ENCODE measurements around the gene NBPF11. TPM values are rescaled to one million over a fixed set of nuclear protein-coding genes. Genes with fewer than 3 reads are reported as not detected.
"Not testable (repeated sequence)": the region's sequence is repeated elsewhere in the genome, so short reads cannot be mapped to it uniquely, and the experiment has no call there.

Gene NBPF11, protein sequence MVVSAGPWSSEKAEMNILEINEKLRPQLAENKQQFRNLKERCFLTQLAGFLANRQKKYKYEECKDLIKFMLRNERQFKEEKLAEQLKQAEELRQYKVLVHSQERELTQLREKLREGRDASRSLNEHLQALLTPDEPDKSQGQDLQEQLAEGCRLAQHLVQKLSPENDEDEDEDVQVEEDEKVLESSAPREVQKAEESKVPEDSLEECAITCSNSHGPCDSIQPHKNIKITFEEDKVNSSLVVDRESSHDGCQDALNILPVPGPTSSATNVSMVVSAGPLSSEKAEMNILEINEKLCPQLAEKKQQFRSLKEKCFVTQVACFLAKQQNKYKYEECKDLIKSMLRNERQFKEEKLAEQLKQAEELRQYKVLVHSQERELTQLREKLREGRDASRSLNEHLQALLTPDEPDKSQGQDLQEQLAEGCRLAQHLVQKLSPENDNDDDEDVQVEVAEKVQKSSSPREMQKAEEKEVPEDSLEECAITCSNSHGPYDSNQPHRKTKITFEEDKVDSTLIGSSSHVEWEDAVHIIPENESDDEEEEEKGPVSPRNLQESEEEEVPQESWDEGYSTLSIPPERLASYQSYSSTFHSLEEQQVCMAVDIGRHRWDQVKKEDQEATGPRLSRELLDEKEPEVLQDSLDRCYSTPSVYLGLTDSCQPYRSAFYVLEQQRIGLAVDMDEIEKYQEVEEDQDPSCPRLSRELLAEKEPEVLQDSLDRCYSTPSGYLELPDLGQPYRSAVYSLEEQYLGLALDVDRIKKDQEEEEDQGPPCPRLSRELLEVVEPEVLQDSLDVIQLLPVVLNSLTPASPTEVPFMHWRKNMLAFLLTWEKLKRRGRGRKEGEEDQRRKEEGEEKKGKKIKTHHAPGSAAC
- 3.4 TPM for total RNA-seq
- long read RNA-seq, partial matches to known transcripts = 0 of 2 reads
- long read RNA-seq, other reads (novel, unspliced or antisense) = 2 of 2 reads

DNA sequence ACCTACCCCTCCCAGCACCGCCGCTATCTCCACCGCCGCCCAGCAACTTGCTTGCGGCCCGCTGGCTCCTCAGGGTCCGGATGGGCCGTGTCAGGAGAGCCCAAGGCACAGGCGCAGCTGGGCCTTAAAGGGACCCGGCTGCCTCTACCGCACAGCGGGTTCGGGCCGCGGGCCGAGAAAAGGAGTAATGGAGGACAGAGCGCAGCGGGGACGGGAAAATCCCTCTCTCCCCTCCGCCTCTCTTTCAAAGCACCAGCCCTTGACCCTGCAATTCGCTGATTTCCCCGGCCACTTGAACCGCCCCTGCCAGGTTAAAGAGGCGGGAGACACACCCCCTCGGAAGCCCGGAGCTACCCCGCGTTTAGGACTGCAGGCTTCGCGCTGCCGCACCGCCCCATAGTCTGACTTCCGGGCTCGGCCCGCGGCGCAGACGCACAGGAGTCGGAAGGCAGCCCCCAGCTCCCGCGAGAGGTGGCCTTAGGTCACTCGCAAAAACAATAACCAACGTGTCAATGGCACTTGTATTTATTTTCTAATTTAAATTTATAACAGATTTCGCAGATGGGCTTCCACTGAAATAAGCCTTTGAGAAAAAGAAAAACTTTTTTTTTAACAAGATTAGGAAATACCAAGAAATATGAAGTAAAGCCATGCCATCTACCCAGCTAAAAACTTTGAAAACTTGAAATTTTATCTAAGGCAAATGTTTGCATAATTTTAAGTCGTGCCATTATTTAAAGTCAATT lies at the start of gene NBPF11:
TSS of gene NBPF11 (minus strand) at position 371 of the 746 bp plus-strand sequence. CDS start 25,278 bp downstream, outside the sequence.
- DNase-seq (ENCODE audit: missing footprints) = peak; percentile 93
- peak; percentile 99 for ATAC-seq
- intact Hi-C loops (cut with DNase I) = not testable (repeated sequence)

DNA sequence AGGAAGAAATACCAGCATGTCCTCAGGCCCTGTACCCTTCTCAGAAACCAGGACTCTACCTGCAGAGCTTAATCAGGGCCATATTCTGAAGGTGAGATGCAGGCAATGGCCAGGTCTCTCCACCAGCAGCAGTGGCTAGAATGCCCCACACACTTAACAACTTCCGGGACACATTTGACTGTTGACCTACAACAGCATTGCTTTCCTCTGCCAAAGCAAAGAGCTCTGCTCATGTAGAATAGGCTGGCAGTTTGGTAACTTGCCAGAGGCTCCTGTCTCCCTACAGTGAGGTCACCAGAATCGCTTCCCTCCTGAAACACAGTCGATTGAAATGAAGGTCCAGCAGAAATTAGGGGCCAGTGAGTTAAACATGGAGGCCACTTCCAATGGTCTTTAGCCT lies 45.3 kb upstream of the NBPF11 start:
- intact Hi-C loops (cut with DNase I); DNase-seq (ENCODE audit: missing footprints): not testable (repeated sequence)
- peak; percentile 76 for ATAC-seq

DNA sequence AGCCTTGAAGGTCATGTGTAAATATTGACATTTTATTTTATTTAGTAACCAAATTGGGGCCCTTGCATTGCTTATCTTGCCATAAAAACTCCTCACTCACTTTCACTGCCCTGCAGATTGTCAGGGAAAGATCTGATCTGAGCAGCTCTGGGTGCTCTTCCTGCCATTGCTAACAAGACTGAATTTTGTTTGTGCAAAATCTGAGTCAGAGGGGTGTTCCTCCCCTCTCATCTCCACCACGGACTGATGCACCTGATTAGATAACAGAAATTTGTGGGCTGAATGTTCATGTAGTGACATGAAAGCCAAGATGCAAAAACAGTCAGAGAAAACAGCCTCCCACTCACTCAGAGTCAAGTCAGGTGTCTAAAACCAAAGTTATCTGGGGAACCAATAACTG lies 44.9 kb upstream of the NBPF11 start:
- intact Hi-C loops (cut with DNase I); ATAC-seq; DNase-seq (ENCODE audit: missing footprints): not testable (repeated sequence)

DNA sequence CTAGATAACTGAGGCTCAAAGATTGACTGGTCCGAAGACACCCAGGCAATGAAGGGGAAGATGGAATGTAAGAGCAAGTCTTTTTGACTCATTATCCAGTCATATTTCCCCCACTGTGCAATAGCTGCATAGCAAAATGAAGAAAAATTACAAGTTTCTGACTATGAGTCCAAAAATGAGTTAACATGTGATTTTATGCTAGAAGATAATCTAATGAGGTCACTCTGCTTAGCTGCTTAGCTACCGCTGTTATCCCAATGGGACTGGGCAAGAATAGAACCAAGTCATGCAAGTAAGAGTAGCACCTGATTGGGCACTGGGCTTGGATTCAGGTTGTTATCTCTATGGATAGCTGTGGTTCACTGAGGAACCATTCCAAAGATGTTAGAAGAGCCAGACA lies 43.0 kb upstream of the NBPF11 start:
- DNase-seq (ENCODE audit: missing footprints); intact Hi-C loops (cut with DNase I); ATAC-seq: not testable (repeated sequence)

DNA sequence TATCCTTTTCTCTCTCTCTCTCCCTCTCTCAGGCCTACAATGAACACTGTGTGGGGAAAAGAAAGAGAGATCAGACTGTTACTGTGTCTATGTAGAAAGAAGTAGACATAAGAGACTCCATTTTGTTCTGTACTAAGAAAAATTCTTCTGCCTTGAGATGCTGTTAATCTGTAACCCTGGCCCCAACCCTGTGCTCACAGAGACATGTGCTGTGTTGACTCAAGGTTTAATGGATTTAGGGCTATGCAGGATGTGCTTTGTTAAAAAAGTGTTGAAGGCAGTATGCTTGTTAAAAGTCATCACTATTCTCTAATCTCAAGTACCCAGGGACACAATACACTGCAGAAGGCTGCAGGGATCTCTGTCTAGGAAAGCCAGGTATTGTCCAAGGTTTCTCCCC lies 36.7 kb upstream of the NBPF11 start:
- ATAC-seq; intact Hi-C loops (cut with DNase I); DNase-seq (ENCODE audit: missing footprints): not testable (repeated sequence)

DNA sequence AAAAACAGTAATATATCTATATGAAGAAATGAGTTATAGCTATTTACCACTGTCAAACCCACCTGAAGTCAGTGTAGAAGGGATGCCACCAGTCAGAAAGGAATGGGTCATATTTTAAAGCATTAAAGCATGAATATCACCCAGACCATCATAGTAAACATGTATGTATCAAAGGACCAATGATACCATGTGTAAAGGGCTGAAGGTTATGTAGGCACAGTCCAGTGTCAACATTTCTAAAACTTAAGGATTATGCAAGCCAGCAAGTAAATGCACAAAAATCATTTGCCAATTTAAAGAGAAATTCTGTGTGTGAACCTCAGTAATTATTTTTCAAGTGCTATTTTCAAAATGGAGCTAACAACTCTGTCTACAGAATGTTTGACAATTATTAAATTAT lies 26.6 kb upstream of the NBPF11 start:
- ATAC-seq; intact Hi-C loops (cut with DNase I): not testable (repeated sequence)

DNA sequence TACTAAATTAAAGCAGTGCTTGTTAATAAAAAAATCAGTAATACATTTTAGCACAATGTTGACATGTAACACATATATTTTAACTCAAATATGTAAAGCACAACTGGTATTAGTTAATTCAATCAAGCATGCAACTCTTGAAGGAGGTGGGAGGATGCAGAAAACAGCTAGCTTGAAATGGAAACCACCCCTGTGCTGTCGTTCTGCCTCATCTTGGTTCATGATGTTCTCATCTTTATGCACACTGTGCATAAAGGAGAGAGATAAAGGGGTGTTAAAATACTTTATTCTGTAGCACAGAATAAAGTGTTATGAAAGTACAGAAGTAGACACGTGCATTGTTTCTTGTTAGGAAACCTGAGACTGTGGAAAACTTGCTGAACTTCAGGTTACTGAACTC lies 23.3 kb upstream of the NBPF11 start:
- intact Hi-C loops (cut with DNase I); DNase-seq (ENCODE audit: missing footprints); ATAC-seq: not testable (repeated sequence)

More for the DNA sequence above, 26.6 kb upstream of the NBPF11 start:
- DNase-seq (ENCODE audit: missing footprints) = not testable (repeated sequence)

DNA sequence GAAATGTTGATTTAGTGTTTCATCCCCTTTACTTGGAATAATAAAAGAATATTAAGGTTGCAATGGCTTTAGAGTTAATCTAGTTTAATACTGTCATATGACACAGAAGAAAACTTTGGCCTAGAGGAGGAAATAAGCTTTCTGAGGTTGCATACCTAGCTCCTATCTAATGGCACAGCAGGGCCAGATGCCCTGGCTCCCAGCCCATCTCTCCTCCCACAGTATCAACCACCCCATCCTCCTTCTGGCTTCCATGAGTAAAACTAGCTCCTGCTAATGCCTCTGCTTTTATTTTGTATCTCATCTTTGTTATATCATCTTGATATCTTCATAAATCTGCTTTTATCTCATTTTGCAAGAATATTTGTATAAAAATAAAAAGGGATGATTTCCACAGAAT lies 19.9 kb upstream of the NBPF11 start:
- DNase-seq (ENCODE audit: missing footprints); intact Hi-C loops (cut with DNase I); ATAC-seq: not testable (repeated sequence)

DNA sequence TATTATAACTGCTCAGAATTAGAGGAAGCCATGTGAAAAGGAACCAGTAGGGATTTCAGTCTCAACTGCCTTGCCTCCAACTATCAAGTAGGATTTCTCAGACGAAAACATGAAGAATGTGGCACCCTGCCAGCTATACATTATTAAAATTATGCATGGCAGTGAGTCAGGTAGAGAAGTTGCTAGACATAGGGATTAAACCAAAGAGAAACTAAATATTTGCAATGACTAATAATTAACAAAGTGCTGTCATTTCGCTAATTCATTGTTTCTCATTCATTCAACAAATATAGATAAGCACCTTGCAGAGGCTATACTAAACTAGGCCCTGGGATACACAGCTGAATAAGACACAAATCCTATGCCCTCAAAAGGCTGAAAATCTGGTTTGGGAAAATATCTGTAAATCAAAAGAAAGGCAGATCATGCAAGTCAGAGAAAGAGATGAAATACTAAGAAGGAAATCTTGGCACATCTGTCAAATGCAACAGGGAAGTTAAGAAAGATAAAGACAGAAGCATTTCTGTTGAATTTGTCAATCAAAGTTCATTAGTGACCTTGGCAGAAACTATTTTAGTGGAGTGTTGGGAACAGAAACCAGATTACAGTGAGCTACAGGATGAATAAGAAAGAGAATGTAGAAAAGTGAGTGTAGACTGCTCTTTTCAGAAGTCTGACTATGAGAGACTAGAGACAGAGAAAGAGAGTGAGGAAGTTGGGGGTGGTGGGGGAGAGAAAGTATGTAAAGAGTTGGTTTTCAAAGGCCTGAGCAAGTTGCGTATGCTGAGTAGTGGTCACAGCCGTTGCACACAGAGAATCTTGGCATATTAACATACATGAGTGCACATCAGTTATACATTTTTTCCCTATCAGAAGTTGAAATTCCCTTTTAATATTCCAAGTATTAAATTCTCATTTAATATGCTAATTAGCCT lies 14.7 kb upstream of the NBPF11 start:
- no peak for ATAC-seq

DNA sequence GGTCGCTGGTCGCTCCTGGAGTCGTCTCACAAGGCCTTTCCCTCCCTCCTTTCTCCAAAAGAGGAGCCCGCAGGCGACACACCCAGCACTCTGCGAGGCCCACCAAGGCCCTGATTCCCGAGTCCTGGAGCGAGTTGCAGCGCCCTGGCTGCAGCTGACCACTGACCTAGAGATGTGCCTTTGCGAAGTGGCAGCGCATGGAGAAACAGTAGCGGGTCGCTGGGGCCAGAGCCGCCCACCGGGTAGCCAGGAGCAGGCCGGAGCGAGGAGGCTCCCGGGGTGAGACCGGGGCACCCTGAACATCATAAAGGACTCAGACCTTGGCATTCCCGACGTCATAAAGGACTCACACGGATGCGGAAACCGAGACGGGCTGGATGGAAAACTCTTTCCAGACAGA lies 10.3 kb upstream of the NBPF11 start:
- intact Hi-C loops (cut with DNase I) = no loop called here
- ATAC-seq (no peak), DNase-seq (ENCODE audit: missing footprints) (no peak)

More for the DNA sequence above, 14.7 kb upstream of the NBPF11 start:
- intact Hi-C loops (cut with DNase I) = no loop called here
- DNase-seq (ENCODE audit: missing footprints) = no peak

DNA sequence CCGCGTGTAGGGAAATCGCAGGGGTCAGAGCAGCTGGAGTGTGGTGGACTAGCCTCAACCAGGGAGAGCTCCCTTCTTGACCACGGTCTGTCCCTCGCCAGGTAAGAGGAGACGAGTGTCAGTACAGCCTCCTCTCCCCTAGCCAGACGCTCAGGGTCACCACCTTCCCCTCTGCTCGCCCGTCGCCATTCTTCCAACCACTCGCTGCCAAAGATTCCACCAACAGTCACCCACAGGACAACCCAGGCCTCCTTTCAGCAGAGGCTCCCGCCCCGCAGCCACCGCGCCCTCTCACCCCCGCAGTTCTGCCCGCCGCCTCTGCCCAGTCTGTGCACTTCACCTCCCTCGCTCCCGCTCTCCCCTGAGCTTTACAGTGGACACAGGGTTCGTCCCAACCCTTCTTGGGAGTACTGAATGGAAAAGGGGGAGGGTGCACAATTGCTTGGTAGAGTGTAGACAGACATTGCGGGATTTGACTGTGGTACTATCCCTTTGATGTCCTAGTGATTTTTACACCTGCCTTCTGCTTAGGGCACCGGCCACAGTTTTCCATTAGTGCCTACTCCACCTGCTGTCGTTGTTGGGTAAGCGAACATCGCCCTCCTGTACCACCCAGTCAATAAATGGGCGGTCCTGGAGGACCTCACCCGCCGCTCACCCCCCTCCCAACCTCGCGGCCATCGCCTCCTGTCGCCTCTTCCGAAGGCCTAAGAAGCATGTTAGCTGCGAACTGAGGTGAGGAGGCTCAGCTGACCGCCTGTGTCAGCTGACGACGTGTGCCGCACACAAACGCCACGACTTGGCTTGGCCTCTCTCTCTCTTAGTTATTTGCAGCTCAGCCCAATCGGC lies 9.2 kb upstream of the NBPF11 start:
- intact Hi-C loops (cut with DNase I) = no loop called here
- no peak for ATAC-seq
- DNase-seq (ENCODE audit: missing footprints) = no peak

DNA sequence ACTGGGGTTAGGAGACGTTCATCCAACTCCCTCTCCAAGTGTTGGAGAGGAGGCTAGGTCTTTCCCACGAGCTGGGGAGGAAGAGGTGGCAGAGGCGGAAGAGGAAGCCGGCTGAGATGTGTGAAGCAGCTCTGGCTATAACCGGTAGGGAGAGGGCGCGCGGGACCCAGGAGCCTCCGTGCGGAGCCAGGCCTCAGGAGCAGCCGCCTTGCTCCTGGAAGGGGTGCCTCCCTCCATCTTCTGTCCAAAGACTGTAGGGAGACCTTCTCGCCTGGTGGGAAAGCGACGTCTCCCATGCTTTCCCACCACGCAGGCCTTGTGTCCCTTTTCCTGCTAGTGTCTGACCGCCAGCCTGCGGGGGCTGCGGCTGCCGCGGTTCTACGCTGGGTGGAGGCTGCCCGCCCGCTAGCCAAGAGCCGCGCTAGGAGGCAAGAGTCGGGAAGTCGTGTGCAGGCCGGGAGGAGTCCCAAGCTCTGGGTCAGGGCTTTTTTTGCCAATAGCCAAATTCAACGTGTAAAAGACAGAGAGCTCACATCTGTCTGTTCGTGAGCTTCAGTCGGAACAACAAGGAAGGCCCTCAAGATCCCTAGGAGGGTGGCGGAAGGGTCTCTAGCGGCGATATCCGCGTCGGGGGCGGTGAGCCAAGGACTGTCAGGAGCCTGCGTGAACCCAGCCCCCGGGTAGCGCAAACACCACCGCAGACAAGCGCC lies 8.4 kb upstream of the NBPF11 start:
- intact Hi-C loops (cut with DNase I) = no loop called here
- DNase-seq (ENCODE audit: missing footprints) (no peak), ATAC-seq (no peak)

DNA sequence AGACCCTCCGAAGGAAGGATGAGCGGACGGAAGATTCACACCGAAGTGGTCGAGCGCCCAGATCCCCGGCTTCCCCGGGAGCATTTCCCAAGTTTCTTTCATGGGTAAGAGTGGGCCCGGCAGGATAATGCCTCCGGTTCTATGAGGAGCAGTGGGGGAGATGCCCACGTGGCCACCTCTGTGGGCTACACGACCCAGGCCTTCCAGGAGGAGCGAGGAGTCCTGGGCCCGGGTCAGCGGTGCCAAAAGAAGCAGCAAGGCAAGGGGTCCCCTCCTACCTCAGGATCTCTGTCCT lies 7.9 kb upstream of the NBPF11 start:
- no peak for DNase-seq (ENCODE audit: missing footprints)
- no peak for ATAC-seq
- intact Hi-C loops (cut with DNase I) = no loop called here

DNA sequence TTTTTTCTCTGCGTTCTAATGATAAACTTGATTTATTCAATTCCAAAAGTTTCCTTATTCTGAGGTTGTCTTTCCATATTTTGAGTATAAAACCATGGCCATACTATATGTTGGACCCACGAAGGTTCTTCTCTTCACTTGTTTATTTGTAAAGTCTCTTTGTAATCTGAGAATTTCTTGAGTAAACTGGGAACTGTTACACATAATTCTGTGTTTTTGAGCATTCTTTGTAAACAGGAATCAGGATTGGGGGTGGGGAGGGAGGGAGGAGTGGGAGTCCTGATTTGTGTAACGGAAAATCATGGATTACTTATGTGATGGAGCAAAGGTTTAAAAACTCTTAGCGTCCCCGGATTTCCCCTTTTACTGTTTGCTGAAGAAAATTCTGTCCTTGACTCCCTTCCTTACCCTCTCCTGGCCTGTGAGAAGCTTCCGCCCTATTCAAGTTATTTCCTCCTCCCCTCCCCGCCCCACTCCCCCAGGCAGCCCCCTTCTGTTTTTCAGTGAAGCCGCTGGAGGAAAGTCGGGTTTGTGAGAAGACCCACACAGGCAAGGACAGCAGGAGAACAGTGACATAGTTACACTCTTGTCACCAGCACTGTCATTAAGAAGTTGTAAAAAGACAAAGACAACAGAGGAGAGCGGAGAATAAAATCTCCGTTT lies 6.4 kb upstream of the NBPF11 start:
- no peak for ATAC-seq
- intact Hi-C loops (cut with DNase I) = no loop called here
- DNase-seq (ENCODE audit: missing footprints) = no peak

DNA sequence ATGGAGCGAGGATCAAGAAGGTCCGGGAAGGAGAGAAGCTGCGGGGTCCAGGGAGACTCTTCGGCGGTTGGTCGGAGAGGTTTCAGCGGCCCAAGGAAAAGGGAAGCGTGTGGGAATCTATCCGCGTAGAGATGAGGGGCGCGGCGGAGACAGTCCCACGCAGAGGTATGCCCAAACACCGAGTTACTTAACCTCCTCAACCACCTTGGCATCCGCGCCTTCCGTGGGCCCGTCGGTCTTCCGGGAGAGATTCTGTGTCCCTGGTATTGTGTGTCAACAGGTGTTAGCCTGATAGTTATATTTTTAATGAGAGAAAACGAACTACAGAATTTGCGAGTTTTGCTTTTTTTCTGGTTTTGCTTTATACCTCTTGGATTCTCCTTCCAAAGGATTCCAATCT lies 5.7 kb upstream of the NBPF11 start:
- ATAC-seq; intact Hi-C loops (cut with DNase I); DNase-seq (ENCODE audit: missing footprints): not testable (repeated sequence)

Measured in Right ventricle myocardium inferior (tissue), 1 donor.